Panc1 (cell line): Measurements from ENCODE around the gene CEBPA. TPM values are rescaled to one million over a fixed set of nuclear protein-coding genes. Genes with fewer than 3 reads are reported as not detected.

Experiments
- ATAC-seq: fragments of 200-7000 bp; cut with Tn5 transposase; 2 replicates; pipeline ENCODE4 v1.9.1; 2020; ENCODE audit warnings: mild to moderate bottlenecking, moderate library complexity
- BruUV-seq: library from RNA; stranded (reverse); fragments of 400-500 nt; replicated peaks from 2 replicates; lab custom pipeline; 2021; lab: Mats Ljungman, UMichigan
- CTCF ChIA-PET: fragments of 300-600 bp; sonication (Branson Sonifier 250); formaldehyde crosslinking; loops from one replicate; lab custom pipeline; 2022; ENCODE audit warnings: antibody characterized with exemption; lab: Charles Lee
- POLR2A ChIA-PET: fragments of 300-600 bp; sonication (Branson Sonifier 250); formaldehyde crosslinking; loops from one replicate; lab custom pipeline; 2022; ENCODE audit warnings: antibody characterized with exemption; lab: Charles Lee
- DNase-seq: peaks from one replicate; pipeline ENCODE4 v3.0.0-alpha.2; 2010; ENCODE audit warnings: low read depth, low spot score
- H3K27ac ChIP-seq: 2 replicates; pipeline ENCODE4 v1.5.1; 2011; ENCODE audit warnings: mild to moderate bottlenecking, low read length, inconsistent platforms
- H3K27me3 ChIP-seq: fragments of 200-500 bp; sonication (Bioruptor generic); 2 replicates; pipeline ENCODE4 v1.6.0; 2014; ENCODE audit warnings: low read length, inconsistent platforms; ENCODE audit not compliant: control insufficient read depth, insufficient read depth
- H3K36me3 ChIP-seq: fragments of 200-500 bp; sonication (Bioruptor generic); 2 replicates; pipeline ENCODE4 v1.5.1; 2014; ENCODE audit warnings: inconsistent platforms, mild to moderate bottlenecking, low read length, moderate library complexity; ENCODE audit not compliant: control insufficient read depth, insufficient read depth
- H3K4me1 ChIP-seq: 2 replicates; pipeline ENCODE4 v1.5.1; 2011; ENCODE audit warnings: inconsistent platforms, mild to moderate bottlenecking, low read length, moderate library complexity; ENCODE audit not compliant: control insufficient read depth, insufficient read depth
- H3K4me3 ChIP-seq, 2 experiments: 2 replicates each; pipeline ENCODE4 v1.5.1; 2011 to 2012; ENCODE audit warnings: low read depth in 2 of 2, low read length in 2 of 2, mild to moderate bottlenecking in 2 of 2, inconsistent platforms in 1 of 2, moderate library complexity in 1 of 2
- H3K9me3 ChIP-seq: fragments of 200-500 bp; sonication (Bioruptor generic); 2 replicates; pipeline ENCODE4 v1.5.1; 2014; ENCODE audit warnings: low read depth, mild to moderate bottlenecking, inconsistent platforms, low read length, moderate library complexity; ENCODE audit not compliant: control insufficient read depth, insufficient read depth
- CTCF ChIP-seq: fragments of 450-650 bp; IDR thresholded peaks from 2 replicates; pipeline ENCODE4 v1.5.1; 2017; ENCODE audit warnings: mild to moderate bottlenecking
- POLR2AphosphoS5 ChIP-seq: IDR thresholded peaks from 2 replicates; pipeline ENCODE4 v1.6.1; 2012; ENCODE audit warnings: mild to moderate bottlenecking, low read depth, low read length, moderate library complexity
- REST ChIP-seq, 2 experiments: IDR thresholded peaks; 2 replicates each; pipeline ENCODE4 v1.6.1; 2011 to 2012; ENCODE audit warnings: low read depth in 2 of 2, control low read depth in 1 of 2, low read length in 1 of 2, mild to moderate bottlenecking in 1 of 2, moderate library complexity in 1 of 2; ENCODE audit not compliant: insufficient read depth in 1 of 2
- SIN3A ChIP-seq: IDR thresholded peaks from 2 replicates; pipeline ENCODE4 v1.6.1; 2012; ENCODE audit warnings: low read depth, mild to moderate bottlenecking, low read length, moderate library complexity, borderline replicate concordance; ENCODE audit not compliant: insufficient read depth
- TCF7L2 ChIP-seq: IDR thresholded peaks from 2 replicates; pipeline ENCODE4 v1.6.1; 2011; ENCODE audit warnings: mild to moderate bottlenecking, low read depth, low read length, inconsistent platforms
- in situ Hi-C: cut with HindIII; loops from 2 replicates; pipeline ENCODE4 v1.10.0; 2016; ENCODE audit warnings: low sequenced_read_pairs, low pct_unique_long_range_greater_than_20kb
- intact Hi-C: fragments of 100-400 bp; cut with micrococcal nuclease; formaldehyde crosslinking; loops from one replicate; pipeline ENCODE4 v1.10.0; 2022; ENCODE audit not compliant: unreplicated experiment
- total RNA-seq: library from RNA; stranded (reverse); gene quantifications from one replicate; pipeline ENCODE4 v1.2.1, GENCODE V29; 2021; ENCODE audit not compliant: unreplicated experiment

Gene CEBPA
- total RNA-seq, 1 experiment from 2014 or later: 1.6 TPM

- Histone ChIP-seq H3K4me1 (no peaks in the 10 kb centered on the region; the same call in 1 of the 2 replicates), H3K27ac (no peak overlapping the region), H3K27me3 (peaks cover 26% of the 10 kb centered on the region; the same call in 1 of the 2 replicates), H3K9me3 (no peaks in the 10 kb centered on the region), H3K36me3 (no peaks in the 10 kb centered on the region), H3K4me3 (no peak overlapping the region)
- TF ChIP-seq REST (IDR thresholded peaks at IDR 0.05; ENCODE audit: insufficient read depth in 1 of 2, low read depth in 2 of 2, low read length in 1 of 2) (no peak), SIN3A (no peak), CTCF (no peak), POLR2AphosphoS5 (no peak), TCF7L2 (no peak)
- in situ Hi-C loops: loop anchor here (10.0 kb wide), 1 partner anchor 48 kb away; no protein-coding TSS in a partner anchor
- no peak for ATAC-seq
- POLR2A ChIA-PET: no interaction called here
- no TSS peak for BruUV-seq
- DNase-seq: no peak
- intact Hi-C loops: no loop called here
- CTCF ChIA-PET: no interaction called here
These were observed 41.0 kb upstream of the CEBPA start for GRCh38 chr19:33343301-33343700.

DNA sequence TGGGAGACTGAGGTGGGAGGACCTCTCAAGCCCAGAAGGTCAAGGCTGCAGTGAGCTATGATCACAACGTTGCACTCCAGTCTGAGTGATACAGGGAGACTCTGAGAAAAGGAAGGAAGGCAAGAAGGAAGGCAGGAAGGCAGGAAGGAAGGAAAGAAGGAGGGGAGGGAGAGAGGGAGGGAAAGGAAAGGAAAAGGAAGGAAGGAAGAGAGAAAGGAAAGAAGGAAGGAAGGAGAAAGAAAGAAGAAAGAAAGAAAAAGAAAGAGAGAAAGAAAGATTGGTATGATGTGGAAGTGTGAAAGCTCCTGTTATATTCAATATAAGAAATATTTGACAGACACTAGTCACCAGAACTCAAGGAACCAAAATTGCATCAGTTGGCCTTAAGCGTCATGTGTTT lies 38.7 kb upstream of the CEBPA start:
- H3K9me3 ChIP-seq: no peaks in the 10 kb centered on the region
- H3K27me3 ChIP-seq: peaks cover 26% of the 10 kb centered on the region; the same call in 1 of the 2 replicates
- in situ Hi-C loops (loop anchor here (10.0 kb wide), 1 partner anchor 46 kb away; no protein-coding TSS in a partner anchor), intact Hi-C loops (no loop called here)
- CTCF ChIA-PET: no interaction called here
- no peak overlapping the region for H3K27ac ChIP-seq
- no peak for DNase-seq
- no peak overlapping the region for H3K4me3 ChIP-seq
- POLR2A ChIA-PET: no interaction called here
- TF ChIP-seq REST (IDR thresholded peaks at IDR 0.05; ENCODE audit: insufficient read depth in 1 of 2, low read depth in 2 of 2, low read length in 1 of 2) (no peak), CTCF (no peak)
- BruUV-seq: no TSS peak
- H3K36me3 ChIP-seq: no peaks in the 10 kb centered on the region
- no peak for ATAC-seq
- no peaks in the 10 kb centered on the region; the same call in 1 of the 2 replicates for H3K4me1 ChIP-seq
